Kidney (tissue), 14 donors: ENCODE results near the gene MAMLD1. TPM values are rescaled to one million over a fixed set of nuclear protein-coding genes. Genes with fewer than 3 reads are reported as not detected.
A peak's percentile ranks its signal among the peaks of the same experiment; 100 is the strongest.

Experiments
- DNase-seq, 5 donors: peaks; one replicate each; pipeline ENCODE4 v3.0.0-alpha.2; 2013 to 2020
- FAIRE-seq: peaks from 2 replicates; lab custom pipeline; 2012; peaks lifted over from hg19 to GRCh38; lab: Jason Lieb, UNC
- H3K27ac ChIP-seq, 2 donors: one replicate each; pipeline ENCODE4 v1.7.0; 2013; ENCODE audit warnings: low read depth in 2 of 2, low read length in 2 of 2, inconsistent platforms in 1 of 2
- H3K27me3 ChIP-seq: one replicate; pipeline ENCODE4 v1.7.1; 2013; ENCODE audit warnings: low read length, inconsistent platforms; ENCODE audit not compliant: control insufficient read depth, insufficient read depth
- H3K36me3 ChIP-seq, 3 donors: one replicate each; pipeline versions ENCODE4 v1.7.0 to v1.7.1; 2013; ENCODE audit warnings: low read length in 3 of 3, control low read depth in 1 of 3, inconsistent platforms in 1 of 3; ENCODE audit not compliant: insufficient read depth in 3 of 3, control insufficient read depth in 2 of 3
- H3K4me1 ChIP-seq, 3 donors: one replicate each; pipeline versions ENCODE4 v1.7.0 to v1.7.1; 2013; ENCODE audit warnings: low read length in 3 of 3, inconsistent platforms in 1 of 3, low read depth in 1 of 3; ENCODE audit not compliant: control insufficient read depth in 2 of 3, insufficient read depth in 2 of 3
- H3K4me3 ChIP-seq, 3 donors: one replicate each; pipeline versions ENCODE4 v1.7.0 to v1.8.1; 2013; ENCODE audit warnings: low read length in 3 of 3, control low read depth in 1 of 3, inconsistent platforms in 1 of 3
- H3K9ac ChIP-seq, 3 donors: one replicate each; pipeline versions ENCODE4 v1.7.0 to v1.7.1; 2013; ENCODE audit warnings: low read length in 3 of 3, control low read depth in 1 of 3, inconsistent platforms in 1 of 3
- H3K9me3 ChIP-seq, 3 donors: one replicate each; pipeline versions ENCODE4 v1.7.0 to v1.7.1; 2013; ENCODE audit warnings: low read length in 3 of 3, control low read depth in 1 of 3, inconsistent platforms in 1 of 3; ENCODE audit not compliant: control insufficient read depth in 2 of 3, insufficient read depth in 1 of 3
- CTCF ChIP-seq: IDR thresholded peaks from 3 replicates; pipeline ENCODE4 v1.5.1; 2012; ENCODE audit warnings: mild to moderate bottlenecking, moderate library complexity, borderline replicate concordance; ENCODE audit not compliant: insufficient read depth; ENCODE audit errors: extremely low read depth
- intact Hi-C: fragments of 100-400 bp; cut with DNase I; formaldehyde crosslinking; loops from one replicate; pipeline ENCODE4 v1.11.1; 2022
- polyA plus RNA-seq: library from polyadenylated mRNA; stranded (reverse); fragments of 350-450 nt; fragmentation: Illumina TruSeq; extraction: RNeasy Lipid Tissue Mini Kit (QIAGEN cat#74804); gene quantifications from one replicate; pipeline ENCODE4 v1.2.3, GENCODE V29; 2014; ENCODE audit warnings: low read depth, low replicate concordance; ENCODE audit not compliant: insufficient read depth
- total RNA-seq: library from RNA; stranded (reverse); fragmentation: NEBNext Ultra II Directional; extraction: Animal tissue kit (Norgen Biotek cat#: 25700); gene quantifications from one replicate; pipeline ENCODE4 v1.2.1, GENCODE V29; 2021
- donor health status: control.
- donor health status: control.
- donor health status: control.
- donor health status: control.
- donor health status: control.
- donor health status: DM: yes; HTN: yes; CAD: no.
- donor health status: Normal renal cell carcinoma (clear cell type).

The MAMLD1 gene
- total and polyA plus RNA-seq, 2 donors from 2014 or later: 1.4 to 6.5 TPM

- Histone ChIP-seq H3K9me3 (no peaks in the 10 kb centered on the region), H3K4me1 (no peaks in the 10 kb centered on the region), H3K27me3 (no peaks in the 10 kb centered on the region), H3K36me3 (no peaks in the 10 kb centered on the region), H3K4me3 (no peak overlapping the region), H3K9ac (no peak overlapping the region), H3K27ac (no peak overlapping the region)
- FAIRE-seq: no peak
- peak in 2 of 5 donors; percentile 19 to 42 for DNase-seq
- intact Hi-C loops: no loop called here
- TF ChIP-seq CTCF: peak; percentile 45
Observed at GRCh38 chrX:150486011-150486410, 122.9 kb downstream of the MAMLD1 start.

GRCh38 chrX:150487369-150488094, 124.4 kb downstream of the MAMLD1 start:
- H3K27me3 ChIP-seq: no peaks in the 10 kb centered on the region
- DNase-seq: no peak
- H3K27ac ChIP-seq: no peak overlapping the region
- no peak overlapping the region for H3K4me3 ChIP-seq
- no peaks in the 10 kb centered on the region for H3K9me3 ChIP-seq
- no peak for TF ChIP-seq CTCF
- no peak for FAIRE-seq
- intact Hi-C loops: no loop called here
- no peaks in the 10 kb centered on the region for H3K36me3 ChIP-seq
- no peaks in the 10 kb centered on the region for H3K4me1 ChIP-seq
- H3K9ac ChIP-seq: no peak overlapping the region

DNA sequence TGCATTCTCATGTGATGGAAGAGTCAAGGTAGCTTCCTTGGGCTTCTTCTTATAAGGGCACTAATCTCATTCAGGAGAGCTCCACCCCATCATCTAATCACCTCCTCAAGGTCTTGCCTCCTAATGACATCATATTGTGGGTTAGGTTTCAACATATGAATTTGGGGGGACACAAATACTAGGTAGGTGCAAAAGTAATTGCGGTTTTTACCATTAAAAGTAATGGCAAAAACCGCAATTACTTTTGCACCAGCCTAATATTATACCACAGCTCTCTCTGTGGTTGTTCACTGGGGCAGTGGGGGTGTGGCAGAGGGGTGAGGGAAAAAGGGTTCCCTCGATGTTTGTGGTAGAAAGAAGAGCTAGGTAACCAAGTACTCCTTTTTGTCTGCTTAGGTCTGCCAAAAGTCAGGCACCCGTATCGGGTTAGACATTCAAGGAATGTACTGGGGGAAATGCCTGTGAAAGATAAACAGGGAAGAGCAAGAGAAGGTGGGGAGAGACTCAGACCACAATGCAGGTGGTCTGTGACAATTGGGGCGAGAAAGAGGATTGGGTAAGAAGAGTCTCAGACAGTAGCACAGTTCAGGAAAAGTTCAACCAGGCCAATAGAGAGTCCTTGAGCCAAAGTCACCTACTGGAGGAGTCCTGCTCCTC, 126.4 kb downstream of the MAMLD1 start:
- Histone ChIP-seq H3K9me3 (no peaks in the 10 kb centered on the region), H3K9ac (no peak overlapping the region), H3K27me3 (no peaks in the 10 kb centered on the region), H3K4me1 (no peaks in the 10 kb centered on the region), H3K4me3 (no peak overlapping the region), H3K27ac (no peak overlapping the region), H3K36me3 (no peaks in the 10 kb centered on the region)
- no peak for TF ChIP-seq CTCF
- FAIRE-seq (no peak), DNase-seq (peak in 1 of 5 donors; percentile 34)
- intact Hi-C loops: no loop called here
